Measurements from ENCODE around the gene HNRNPU. TPM values are rescaled to one million over a fixed set of nuclear protein-coding genes. Genes with fewer than 3 reads are reported as not detected.

Gene HNRNPU
- total and polyA plus RNA-seq, 2 of the 13 experiments (the other 11 are each of a cell fraction or from before 2014, with no cell fraction given), result 101 to 508 TPM

GRCh38 chr1:244862699-244863490 is 1.4 kb downstream of the HNRNPU start (continued):
- TF ChIP-seq MZF1 (CRISPR knock-in tag; IDR thresholded peaks at IDR 0.05; ENCODE audit: borderline replicate concordance) (no peak), JDP2 (CRISPR knock-in tag; IDR thresholded peaks at IDR 0.05; ENCODE audit: borderline replicate concordance) (no peak), ZNF687 (CRISPR knock-in tag; IDR thresholded peaks at IDR 0.05) (peak; percentile 70), KDM5A (IDR thresholded peaks at IDR 0.05; ENCODE audit: borderline replicate concordance, low read length) (peak; percentile 76; the same call in 1 of the 2 replicates), CCAR2 (optimal IDR thresholded peaks at IDR 0.05; ENCODE audit: low read depth, low read length) (no peak), ELK4 (CRISPR knock-in tag; IDR thresholded peaks at IDR 0.05; ENCODE audit: borderline replicate concordance) (no peak), HCFC1 (IDR thresholded peaks at IDR 0.05; ENCODE audit: low read depth, low read length) (0 out of 2 replicates have a peak, but pooled peaks have one; percentile 25), ZBTB42 (CRISPR knock-in tag; IDR thresholded peaks at IDR 0.05) (no peak), KDM2A (CRISPR knock-in tag; IDR thresholded peaks at IDR 0.05; ENCODE audit: borderline replicate concordance, low read depth) (peak; percentile 75), PBX3 (CRISPR knock-in tag; IDR thresholded peaks at IDR 0.05; ENCODE audit: borderline replicate concordance) (peak; percentile 39; the same call in 1 of the 2 replicates), ZNF75D (CRISPR knock-in tag; IDR thresholded peaks at IDR 0.05; ENCODE audit: borderline replicate concordance) (no peak), ZNF598 (CRISPR knock-in tag; IDR thresholded peaks at IDR 0.05; ENCODE audit: borderline replicate concordance) (no peak), HNRNPL (IDR thresholded peaks at IDR 0.05; ENCODE audit: low read depth, low read length) (0 out of 2 replicates have a peak, but pooled peaks have one; percentile 41), LBX2 (CRISPR knock-in tag; IDR thresholded peaks at IDR 0.05; ENCODE audit: borderline replicate concordance) (no peak), SALL1 (CRISPR knock-in tag; IDR thresholded peaks at IDR 0.05) (peak; percentile 63; the same call in 1 of the 2 replicates), POLR2AphosphoS2 (IDR thresholded peaks at IDR 0.05; ENCODE audit: low read depth, low read length) (no peak; the same call in 1 of the 2 replicates), ZNF460 (CRISPR knock-in tag; IDR thresholded peaks at IDR 0.05; ENCODE audit: borderline replicate concordance) (no peak)

Measured in HepG2 (cell line).